ENCODE data around the gene MIPEP. TPM values are rescaled to one million over a fixed set of nuclear protein-coding genes. Genes with fewer than 3 reads are reported as not detected.
"Not testable (repeated sequence)": the region's sequence is repeated elsewhere in the genome, so short reads cannot be mapped to it uniquely, and the experiment has no call there.

MIPEP gene
- total RNA-seq, 4 donors from 2014 or later, result 5.2 to 20.1 (median 17.8) TPM

DNA sequence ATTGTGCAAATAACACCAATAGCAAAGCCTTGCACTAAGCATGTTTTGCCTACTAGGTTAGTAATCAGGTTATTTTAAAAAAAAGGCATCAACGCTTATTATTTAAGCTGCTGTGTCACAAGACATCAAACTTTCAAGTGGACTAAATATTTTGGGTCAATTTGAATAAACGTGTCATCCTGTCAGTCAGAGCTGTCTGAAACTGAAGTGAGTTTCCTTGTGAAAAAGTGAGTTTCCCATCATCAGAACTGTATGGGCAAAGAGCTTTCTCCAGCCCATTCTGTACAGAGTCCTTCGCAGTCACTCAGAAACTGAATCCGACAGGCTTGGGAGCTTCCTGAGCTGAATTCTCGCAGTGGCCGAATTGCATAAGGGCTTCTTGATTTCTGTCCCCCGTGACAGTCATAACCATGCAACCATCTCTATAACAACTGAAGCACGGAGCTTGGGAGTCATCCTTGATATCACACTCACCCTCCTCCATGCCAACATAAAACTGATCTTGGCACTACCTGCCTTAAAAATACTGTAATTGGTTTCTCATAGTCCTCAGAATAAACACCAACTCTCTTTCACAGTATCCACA lies 139.8 kb downstream of the MIPEP start:
- 81 to 92% methylated on average over 4 to 8 of the region's 8 CpGs for WGBS, 2 donors (ENCODE audit: low coverage in 1 of 2)
- TF ChIP-seq, protein P1, sequence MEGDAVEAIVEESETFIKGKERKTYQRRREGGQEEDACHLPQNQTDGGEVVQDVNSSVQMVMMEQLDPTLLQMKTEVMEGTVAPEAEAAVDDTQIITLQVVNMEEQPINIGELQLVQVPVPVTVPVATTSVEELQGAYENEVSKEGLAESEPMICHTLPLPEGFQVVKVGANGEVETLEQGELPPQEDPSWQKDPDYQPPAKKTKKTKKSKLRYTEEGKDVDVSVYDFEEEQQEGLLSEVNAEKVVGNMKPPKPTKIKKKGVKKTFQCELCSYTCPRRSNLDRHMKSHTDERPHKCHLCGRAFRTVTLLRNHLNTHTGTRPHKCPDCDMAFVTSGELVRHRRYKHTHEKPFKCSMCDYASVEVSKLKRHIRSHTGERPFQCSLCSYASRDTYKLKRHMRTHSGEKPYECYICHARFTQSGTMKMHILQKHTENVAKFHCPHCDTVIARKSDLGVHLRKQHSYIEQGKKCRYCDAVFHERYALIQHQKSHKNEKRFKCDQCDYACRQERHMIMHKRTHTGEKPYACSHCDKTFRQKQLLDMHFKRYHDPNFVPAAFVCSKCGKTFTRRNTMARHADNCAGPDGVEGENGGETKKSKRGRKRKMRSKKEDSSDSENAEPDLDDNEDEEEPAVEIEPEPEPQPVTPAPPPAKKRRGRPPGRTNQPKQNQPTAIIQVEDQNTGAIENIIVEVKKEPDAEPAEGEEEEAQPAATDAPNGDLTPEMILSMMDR (IDR thresholded peaks at IDR 0.05), result no peak
- TF ChIP-seq EP300 (IDR thresholded peaks at IDR 0.05; ENCODE audit: low read depth) (no peak), POLR2A (IDR thresholded peaks at IDR 0.05) (no peak), POLR2AphosphoS5 (IDR thresholded peaks at IDR 0.05) (no peak)
- Histone ChIP-seq H3K4me1 (peaks cover 0 to 10% (median 4%) of the 10 kb centered on the region in 4 donors), H3K9me3 (no peaks in the 10 kb centered on the region), H3K27me3 (no peaks in the 10 kb centered on the region), H3K36me3 (peaks cover 0 to 6% (median 0%) of the 10 kb centered on the region in 4 donors), H3K4me3 (no peak overlapping the region), H3K27ac (no peak overlapping the region)
- no peak for DNase-seq
- intact Hi-C loops (cut with DNase I; ENCODE audit: low total_unique reads), result no loop called here
- in situ Hi-C loops (cut with MboI; ENCODE audit: low pct_ligation_motif_present in 1 of 4, low pct_unique_long_range_greater_than_20kb in 1 of 4, low sequenced_read_pairs in 3 of 4), result no loop called here

DNA sequence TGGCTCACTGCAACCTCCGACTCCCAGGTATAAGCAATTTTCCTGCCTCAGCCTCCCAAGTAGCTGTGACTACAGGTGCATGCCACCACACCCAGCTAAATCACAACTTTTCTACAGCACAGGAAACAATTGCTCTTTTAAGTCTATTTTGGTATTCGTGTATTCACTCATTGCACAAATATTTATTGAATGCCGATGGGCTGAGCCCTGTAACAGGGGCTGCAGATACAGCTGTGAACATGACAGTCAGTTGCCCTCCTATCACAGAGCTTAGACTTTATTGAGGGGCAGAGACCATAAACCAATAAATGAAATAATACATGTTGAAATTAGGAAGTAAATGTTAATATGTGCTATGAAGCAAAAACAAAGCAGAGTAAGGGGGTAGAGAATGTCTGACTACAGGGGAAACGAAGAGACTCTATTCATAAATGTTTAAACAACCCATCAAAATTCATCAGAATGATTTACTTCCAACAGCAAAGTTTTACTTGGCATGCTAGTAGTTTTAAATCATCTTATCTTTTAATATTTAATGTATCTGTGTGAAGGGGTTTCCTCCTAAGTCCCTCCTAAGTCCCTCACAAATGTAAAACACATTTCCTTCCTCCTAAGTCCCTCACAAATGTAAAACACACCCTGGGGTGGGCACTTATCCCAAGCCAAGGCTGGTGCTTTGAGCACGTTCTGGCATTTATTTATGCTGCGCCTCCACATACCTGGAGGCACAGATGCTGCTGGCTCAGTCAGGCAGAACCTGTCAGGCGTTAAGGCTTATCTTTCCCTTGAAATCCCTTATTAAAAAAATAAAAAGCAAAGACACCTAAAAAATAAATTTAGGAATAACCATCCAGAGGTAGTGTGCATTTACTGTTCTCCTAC lies 140.8 kb downstream of the MIPEP start:
- no peaks in the 10 kb centered on the region for H3K9me3 ChIP-seq
- peaks cover 0 to 3% (median under 1%) of the 10 kb centered on the region in 4 donors for H3K4me1 ChIP-seq
- H3K27me3 ChIP-seq, result no peaks in the 10 kb centered on the region
- TF ChIP-seq, protein P1 (IDR thresholded peaks at IDR 0.05), result no peak
- TF ChIP-seq EP300 (IDR thresholded peaks at IDR 0.05; ENCODE audit: low read depth) (no peak), POLR2A (IDR thresholded peaks at IDR 0.05) (no peak), POLR2AphosphoS5 (IDR thresholded peaks at IDR 0.05) (no peak)
- H3K4me3 ChIP-seq, result no peak overlapping the region
- in situ Hi-C loops (cut with MboI; ENCODE audit: low pct_ligation_motif_present in 1 of 4, low pct_unique_long_range_greater_than_20kb in 1 of 4, low sequenced_read_pairs in 3 of 4), result no loop called here
- intact Hi-C loops (cut with DNase I; ENCODE audit: low total_unique reads), result no loop called here
- WGBS, 2 donors (ENCODE audit: low coverage in 1 of 2), result 83 to 86% methylated on average over 7 of the region's 7 CpGs
- no peak overlapping the region for H3K27ac ChIP-seq
- H3K36me3 ChIP-seq, result peaks cover 0 to 6% (median 0%) of the 10 kb centered on the region in 4 donors
- no peak for DNase-seq

DNA sequence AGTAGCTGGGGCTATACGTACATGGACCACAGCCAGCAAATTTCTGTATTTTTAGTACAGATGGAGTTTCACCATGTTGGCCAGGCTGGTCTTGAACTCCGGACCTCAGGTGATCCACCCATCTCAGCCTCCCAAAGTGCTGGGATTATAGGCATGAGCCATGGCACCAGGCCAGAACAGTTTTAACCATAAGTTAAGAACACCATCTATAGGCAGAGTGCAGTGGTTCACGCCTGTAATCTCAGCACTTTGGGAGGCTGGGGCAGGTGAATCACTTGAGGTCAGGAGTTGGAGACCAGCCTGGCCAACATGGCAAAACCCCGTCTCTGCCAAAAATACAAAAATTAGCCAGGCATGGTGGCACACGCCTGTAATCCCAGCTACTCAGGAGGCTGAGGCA lies 143.1 kb downstream of the MIPEP start:
- H3K36me3 ChIP-seq; in situ Hi-C loops (cut with MboI; ENCODE audit: low pct_ligation_motif_present in 1 of 4, low pct_unique_long_range_greater_than_20kb in 1 of 4, low sequenced_read_pairs in 3 of 4); intact Hi-C loops (cut with DNase I; ENCODE audit: low total_unique reads); H3K4me1 ChIP-seq; H3K27me3 ChIP-seq; H3K9me3 ChIP-seq; H3K27ac ChIP-seq; DNase-seq; H3K4me3 ChIP-seq: not testable (repeated sequence)
- 92% methylated on average over 5 of the region's 5 CpGs; no CpG with 5 or more reads in 1 of the 2 donors for WGBS, 2 donors (ENCODE audit: low coverage in 1 of 2)

GRCh38 chr13:23744315-23744714 lies 144.9 kb downstream of the MIPEP start:
- Histone ChIP-seq H3K4me1 (no peaks in the 10 kb centered on the region), H3K27ac (no peak overlapping the region), H3K27me3 (no peaks in the 10 kb centered on the region), H3K9me3 (no peaks in the 10 kb centered on the region), H3K4me3 (no peak overlapping the region), H3K36me3 (no peaks in the 10 kb centered on the region)
- in situ Hi-C loops (cut with MboI; ENCODE audit: low pct_ligation_motif_present in 1 of 4, low pct_unique_long_range_greater_than_20kb in 1 of 4, low sequenced_read_pairs in 3 of 4) (no loop called here), intact Hi-C loops (cut with DNase I; ENCODE audit: low total_unique reads) (no loop called here)
- DNase-seq, result no peak
- no peak for TF ChIP-seq POLR2AphosphoS5 (IDR thresholded peaks at IDR 0.05)
- TF ChIP-seq, protein P1 (IDR thresholded peaks at IDR 0.05), result no peak

Measured in transverse colon (tissue), 4 donors.